Epithelial cell of esophagus (primary cell): ENCODE measurements around the gene DUSP23.

Source experiments
- DNase-seq: peaks from one replicate; pipeline ENCODE4 v3.0.0; 2010; ENCODE audit warnings: low read depth
- H3K4me3 ChIP-seq: 2 replicates; pipeline ENCODE4 v1.5.1; 2011; ENCODE audit warnings: mild to moderate bottlenecking, low read length, control low read depth
- TF ChIP-seq, protein P1 (sequence below): IDR thresholded peaks from 2 replicates; pipeline ENCODE4 v1.5.1; 2011; ENCODE audit warnings: low read depth, mild to moderate bottlenecking, low read length, control low read depth, inconsistent platforms; ENCODE audit not compliant: insufficient read depth; ENCODE audit errors: missing control alignments

The DUSP23 gene

DNA sequence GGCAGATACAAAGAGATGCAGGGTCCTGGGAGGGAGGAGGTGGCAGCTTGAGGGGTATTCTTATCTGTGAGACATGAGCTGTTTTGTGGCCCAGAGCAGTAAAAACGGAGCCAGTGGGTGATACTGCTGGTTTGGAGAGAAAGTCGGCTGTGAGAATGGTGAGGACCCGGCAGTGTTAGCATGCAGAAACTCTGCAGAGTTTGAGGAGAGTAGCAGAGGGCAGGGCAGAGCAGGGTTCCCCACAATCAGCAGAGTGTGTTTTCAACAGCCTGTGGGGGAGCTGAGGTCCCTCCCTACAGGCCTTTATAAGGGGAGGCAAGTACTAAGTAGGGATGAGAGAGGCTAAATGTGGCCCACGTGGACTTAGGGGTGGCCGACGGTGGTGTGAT lies 46.3 kb downstream of the DUSP23 start:
- no peak overlapping the region for H3K4me3 ChIP-seq
- TF ChIP-seq, protein P1, sequence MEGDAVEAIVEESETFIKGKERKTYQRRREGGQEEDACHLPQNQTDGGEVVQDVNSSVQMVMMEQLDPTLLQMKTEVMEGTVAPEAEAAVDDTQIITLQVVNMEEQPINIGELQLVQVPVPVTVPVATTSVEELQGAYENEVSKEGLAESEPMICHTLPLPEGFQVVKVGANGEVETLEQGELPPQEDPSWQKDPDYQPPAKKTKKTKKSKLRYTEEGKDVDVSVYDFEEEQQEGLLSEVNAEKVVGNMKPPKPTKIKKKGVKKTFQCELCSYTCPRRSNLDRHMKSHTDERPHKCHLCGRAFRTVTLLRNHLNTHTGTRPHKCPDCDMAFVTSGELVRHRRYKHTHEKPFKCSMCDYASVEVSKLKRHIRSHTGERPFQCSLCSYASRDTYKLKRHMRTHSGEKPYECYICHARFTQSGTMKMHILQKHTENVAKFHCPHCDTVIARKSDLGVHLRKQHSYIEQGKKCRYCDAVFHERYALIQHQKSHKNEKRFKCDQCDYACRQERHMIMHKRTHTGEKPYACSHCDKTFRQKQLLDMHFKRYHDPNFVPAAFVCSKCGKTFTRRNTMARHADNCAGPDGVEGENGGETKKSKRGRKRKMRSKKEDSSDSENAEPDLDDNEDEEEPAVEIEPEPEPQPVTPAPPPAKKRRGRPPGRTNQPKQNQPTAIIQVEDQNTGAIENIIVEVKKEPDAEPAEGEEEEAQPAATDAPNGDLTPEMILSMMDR, result no peak
- no peak for DNase-seq

GRCh38 chr1:159827549-159827948 lies 46.8 kb downstream of the DUSP23 start:
- TF ChIP-seq, protein P1, result no peak
- no peak for DNase-seq
- no peak overlapping the region for H3K4me3 ChIP-seq

DNA sequence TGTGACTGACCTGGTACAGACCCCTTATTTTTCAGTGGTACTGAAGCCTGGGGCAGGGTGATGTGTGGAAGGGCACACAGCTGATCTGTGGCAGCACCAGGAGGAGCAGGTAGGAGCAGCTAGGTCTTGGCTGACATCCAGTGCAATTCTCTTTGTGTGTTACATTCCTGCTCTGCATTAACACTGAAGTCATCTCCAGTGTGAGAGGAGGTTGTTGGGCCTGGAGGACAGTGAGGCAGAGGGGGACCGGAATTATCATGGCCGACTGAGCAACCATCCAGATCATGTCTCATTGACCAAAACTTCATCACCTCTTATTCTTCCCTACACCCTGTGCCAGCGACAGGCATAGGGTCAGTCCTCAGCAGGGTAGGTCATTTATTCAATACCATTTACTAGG lies 47.4 kb downstream of the DUSP23 start:
- TF ChIP-seq, protein P1, result no peak
- no peak overlapping the region for H3K4me3 ChIP-seq
- peak; percentile 57 for DNase-seq

DNA sequence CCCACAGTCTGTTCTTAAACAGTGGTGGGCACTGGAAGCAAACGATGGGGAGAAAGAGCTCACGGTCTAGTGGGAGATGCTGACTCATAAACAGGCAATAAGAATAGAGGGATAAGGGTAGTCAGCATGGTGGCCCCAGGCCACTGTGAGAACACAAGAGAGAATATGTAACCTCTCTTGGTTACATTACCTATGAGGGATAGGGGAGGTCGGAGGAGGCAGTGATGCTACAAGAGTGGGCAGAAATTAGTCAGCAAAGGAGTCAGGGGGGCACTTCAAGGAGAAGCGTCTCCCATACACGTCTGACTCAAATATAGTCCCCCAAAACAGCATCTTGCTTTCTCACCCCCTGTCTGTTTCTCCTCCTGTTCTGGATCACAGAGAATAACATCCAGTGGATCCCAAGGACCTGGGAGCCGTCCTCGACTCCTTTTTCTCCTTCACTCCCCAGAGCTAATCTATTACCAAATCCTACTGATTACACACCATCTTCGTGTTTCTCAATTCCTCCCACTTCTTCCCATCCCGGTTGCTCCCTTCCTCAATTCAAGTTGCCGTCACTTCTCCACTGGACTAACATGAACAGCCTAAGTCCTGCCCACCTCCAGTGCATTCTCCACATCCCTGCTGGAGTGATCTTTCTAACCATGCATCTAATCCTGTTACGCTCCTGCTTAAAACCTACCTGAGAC lies 48.0 kb downstream of the DUSP23 start:
- no peak overlapping the region for H3K4me3 ChIP-seq
- TF ChIP-seq, protein P1, result no peak
- no peak for DNase-seq

DNA sequence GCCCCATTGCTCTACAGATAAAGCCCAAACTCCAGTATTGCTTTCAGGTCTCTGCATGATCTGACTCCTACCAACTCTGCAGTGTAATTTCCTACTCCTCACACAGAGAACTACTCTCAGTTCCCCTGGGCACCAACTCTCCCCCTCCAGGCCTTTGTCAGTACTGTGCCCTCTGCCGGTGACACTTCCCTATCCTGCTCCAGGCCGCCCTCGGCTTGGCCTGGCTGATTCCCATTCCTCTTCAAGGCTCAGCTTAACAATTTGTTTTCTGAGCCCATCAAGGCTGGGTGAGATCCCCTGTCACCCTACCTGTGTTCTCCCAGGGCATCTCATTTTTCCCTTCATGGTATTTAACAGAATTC lies 48.5 kb downstream of the DUSP23 start:
- H3K4me3 ChIP-seq, result no peak overlapping the region
- TF ChIP-seq, protein P1, result peak; percentile 41
- no peak for DNase-seq

- TF ChIP-seq, protein P1, result no peak
- DNase-seq, result no peak
- H3K4me3 ChIP-seq, result no peak overlapping the region
These were observed 49.2 kb downstream of the DUSP23 start for GRCh38 chr1:159829822-159830465.

DNA sequence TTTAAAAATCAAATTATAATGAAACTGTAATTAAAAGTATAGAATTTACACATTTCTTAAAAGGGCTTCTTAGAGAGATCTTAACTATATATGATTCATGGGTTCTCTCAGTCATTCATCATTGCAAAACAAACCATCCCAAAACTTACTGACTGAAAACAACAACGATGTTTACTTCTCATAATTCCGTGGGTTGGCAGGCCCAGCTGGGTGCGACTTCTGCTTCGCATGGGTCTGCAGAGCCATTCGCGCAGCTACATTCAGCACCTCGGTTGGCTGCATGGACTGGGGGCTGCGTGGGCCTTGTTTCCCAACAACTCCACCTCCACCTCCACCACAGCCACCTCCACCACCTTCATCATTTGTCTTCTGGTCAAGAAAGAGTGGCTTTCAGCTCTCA lies 50.0 kb downstream of the DUSP23 start:
- H3K4me3 ChIP-seq, result no peak overlapping the region
- TF ChIP-seq, protein P1, result no peak
- no peak for DNase-seq
